Activated T-cell treated with anti-CD3 and anti-CD28 coated beads, Interleukin-2, amount 50 U/mL, for 72 hours (primary cell): ENCODE results near the gene POLR2M. TPM values are rescaled to one million over a fixed set of nuclear protein-coding genes. Genes with fewer than 3 reads are reported as not detected.

Experiments used
- ATAC-seq, 2 donors: fragments of 150-1000 bp; cut with Tn5 transposase; replicated peaks in 1 of 2; 2 replicates each; pipeline ENCODE4 v1.10.0; 2021; ENCODE audit warnings: moderate library complexity in 2 of 2, mild to moderate bottlenecking in 1 of 2
- DNase-seq, 2 donors: peaks; one replicate each; pipeline ENCODE4 v3.0.0; 2021 to 2022; ENCODE audit warnings: mixed read lengths in 1 of 2
- H3K27ac Mint-ChIP-seq: one replicate; pipeline ENCODE4 v1.8.0; 2022; ENCODE audit warnings: mild to moderate bottlenecking, moderate library complexity, mixed read lengths
- H3K27me3 Mint-ChIP-seq: one replicate; pipeline ENCODE4 v1.8.0; 2022; ENCODE audit warnings: low read depth, mixed read lengths
- H3K36me3 Mint-ChIP-seq, 2 donors: one replicate each; pipeline ENCODE4 v1.8.0; 2022; ENCODE audit warnings: mixed read lengths in 2 of 2, mild to moderate bottlenecking in 1 of 2; ENCODE audit not compliant: insufficient read depth in 2 of 2
- H3K4me1 Mint-ChIP-seq: one replicate; pipeline ENCODE4 v1.8.0; 2022; ENCODE audit warnings: low read depth, mixed read lengths
- H3K4me3 Mint-ChIP-seq, 2 donors: one replicate each; pipeline ENCODE4 v1.8.0; 2022; ENCODE audit warnings: mild to moderate bottlenecking in 2 of 2, mixed read lengths in 2 of 2, moderate library complexity in 2 of 2
- H3K9me3 Mint-ChIP-seq, 2 donors: one replicate each; pipeline ENCODE4 v1.8.0; 2022; ENCODE audit warnings: mixed read lengths in 2 of 2
- total RNA-seq, 2 donors: library from RNA; stranded (reverse); gene quantifications; one replicate each; pipeline ENCODE4 v1.2.3, GENCODE V29; 2022

POLR2M gene
- total RNA-seq = 10 to 100 TPM; 67.1 to 87.9 TPM

DNA sequence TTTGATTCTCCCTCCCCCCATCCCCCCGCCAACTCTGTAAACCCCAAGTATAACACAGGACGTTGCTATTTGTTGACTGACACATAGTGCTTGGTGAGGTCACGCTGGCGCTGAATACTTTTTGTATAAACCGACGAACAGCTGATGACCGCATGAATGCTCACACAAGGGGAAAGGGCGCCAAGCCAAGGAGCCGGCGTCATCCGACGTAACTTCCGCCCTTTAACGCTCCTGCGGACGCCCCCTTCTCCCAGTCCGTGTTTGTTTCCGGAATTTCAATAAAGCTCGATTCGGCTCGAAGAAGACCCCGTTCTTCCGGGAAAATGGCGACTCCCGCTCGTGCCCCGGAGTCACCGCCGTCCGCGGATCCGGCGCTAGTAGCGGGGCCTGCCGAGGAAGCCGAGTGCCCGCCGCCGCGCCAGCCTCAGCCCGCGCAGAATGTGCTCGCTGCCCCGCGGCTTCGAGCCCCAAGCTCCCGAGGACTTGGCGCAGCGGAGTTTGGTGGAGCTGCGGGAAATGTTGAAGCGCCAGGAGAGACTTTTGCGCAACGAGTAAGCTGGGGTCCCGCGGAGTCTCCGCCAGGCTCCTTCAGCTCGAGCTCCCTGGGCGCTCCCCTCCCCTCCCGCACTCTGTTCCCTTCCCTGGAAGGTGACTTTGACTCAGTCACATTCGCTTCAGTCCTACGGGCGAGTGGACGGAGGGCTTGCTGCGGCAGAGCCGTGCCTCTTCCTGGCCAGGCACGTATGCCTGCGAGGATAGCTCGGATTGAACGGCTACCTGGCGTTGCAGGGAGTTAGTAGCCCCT is at the start of gene POLR2M:
Gene POLR2M, plus strand, starts transcription at position 310 of the 805 bp plus-strand sequence. Its CDS starts 129 bp downstream, at position 439.
- H3K27me3 Mint-ChIP-seq = no peaks in the 10 kb centered on the region
- ATAC-seq (peak; percentile 97 to 98), DNase-seq (peak; percentile 91 to 92)
- peak within 1 kb of the TSS; percentile 86 to 96 for H3K4me3 Mint-ChIP-seq
- H3K4me1 Mint-ChIP-seq = peaks cover 68% of the 10 kb centered on the region
- peak within 1 kb of the TSS; percentile 98 for H3K27ac Mint-ChIP-seq
- H3K9me3 Mint-ChIP-seq = peaks cover 0 to 2% of the 10 kb centered on the region in 2 donors
- H3K36me3 Mint-ChIP-seq = peaks cover 3 to 15% of the 10 kb centered on the region in 2 donors

- no peak overlapping the region for H3K27ac Mint-ChIP-seq
- H3K9me3 Mint-ChIP-seq = no peaks in the 10 kb centered on the region
- ATAC-seq (no peak), DNase-seq (no peak)
- no peaks in the 10 kb centered on the region for H3K4me1 Mint-ChIP-seq
- H3K4me3 Mint-ChIP-seq = no peak overlapping the region
- no peaks in the 10 kb centered on the region for H3K27me3 Mint-ChIP-seq
- no peaks in the 10 kb centered on the region for H3K36me3 Mint-ChIP-seq
These were observed 48.9 kb upstream of the POLR2M start for GRCh38 chr15:57657619-57658018.

- ATAC-seq (no peak), DNase-seq (no peak)
- H3K9me3 Mint-ChIP-seq = no peaks in the 10 kb centered on the region
- no peak overlapping the region for H3K27ac Mint-ChIP-seq
- H3K27me3 Mint-ChIP-seq = no peaks in the 10 kb centered on the region
- H3K4me3 Mint-ChIP-seq = no peak overlapping the region
- no peaks in the 10 kb centered on the region for H3K36me3 Mint-ChIP-seq
- no peaks in the 10 kb centered on the region for H3K4me1 Mint-ChIP-seq
These were observed 44.3 kb upstream of the POLR2M start for GRCh38 chr15:57662091-57662744.

DNA sequence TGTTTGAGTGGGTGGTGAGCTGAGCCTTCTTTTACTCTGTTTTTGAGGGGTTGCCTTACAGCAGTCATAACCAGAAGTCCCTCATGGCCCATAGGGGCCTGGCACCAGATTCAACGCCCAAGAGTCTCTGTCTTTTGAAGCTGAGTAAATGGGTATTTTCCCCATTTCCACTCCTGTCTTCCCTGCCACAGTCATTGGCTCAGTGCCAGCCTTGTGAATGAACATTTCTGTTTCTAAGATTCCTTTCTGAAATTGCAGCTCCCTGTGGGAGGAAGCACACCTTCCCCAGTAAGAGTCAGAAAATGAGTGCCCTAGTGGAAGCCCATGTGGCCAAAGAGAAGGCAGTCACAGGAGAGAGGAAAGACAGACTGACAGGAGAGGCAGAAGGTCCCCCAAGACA is 43.7 kb upstream of the POLR2M start:
- no peak overlapping the region for H3K27ac Mint-ChIP-seq
- no peak for ATAC-seq

GRCh38 chr15:57663262-57663661 is 43.3 kb upstream of the POLR2M start:
- Mint-ChIP-seq H3K36me3 (no peaks in the 10 kb centered on the region), H3K4me3 (no peak overlapping the region), H3K9me3 (no peaks in the 10 kb centered on the region), H3K27me3 (no peaks in the 10 kb centered on the region), H3K27ac (no peak overlapping the region), H3K4me1 (no peaks in the 10 kb centered on the region)
- DNase-seq = no peak
- no peak for ATAC-seq

More for the DNA sequence above, 43.7 kb upstream of the POLR2M start:
- H3K36me3 Mint-ChIP-seq = no peaks in the 10 kb centered on the region
- DNase-seq = no peak
- no peaks in the 10 kb centered on the region for H3K9me3 Mint-ChIP-seq
- H3K27me3 Mint-ChIP-seq = no peaks in the 10 kb centered on the region
- no peaks in the 10 kb centered on the region for H3K4me1 Mint-ChIP-seq
- H3K4me3 Mint-ChIP-seq = no peak overlapping the region

DNA sequence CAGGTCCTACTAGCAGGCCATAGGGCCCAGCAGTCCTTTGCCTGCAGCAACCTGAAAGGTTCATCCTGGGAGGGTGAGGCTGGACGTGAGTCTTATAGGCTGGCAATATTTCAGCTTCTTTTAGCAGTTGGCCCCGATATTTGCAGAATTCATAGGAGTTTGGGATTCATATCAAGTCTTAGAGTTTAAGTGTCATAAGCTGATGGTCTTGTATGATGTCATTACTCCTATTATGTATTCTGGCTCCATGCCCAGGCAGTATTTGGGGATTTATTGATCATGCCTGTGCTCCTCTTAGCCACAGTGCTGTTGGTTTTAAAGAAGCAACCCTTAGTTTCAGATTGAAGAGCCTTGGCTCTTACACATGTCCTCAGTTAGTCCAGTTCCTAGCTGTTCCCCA is 41.3 kb upstream of the POLR2M start:
- Mint-ChIP-seq H3K9me3 (no peaks in the 10 kb centered on the region), H3K4me3 (no peak overlapping the region), H3K36me3 (no peaks in the 10 kb centered on the region), H3K27ac (no peak overlapping the region), H3K27me3 (no peaks in the 10 kb centered on the region), H3K4me1 (no peaks in the 10 kb centered on the region)
- ATAC-seq (no peak), DNase-seq (no peak)

- no peaks in the 10 kb centered on the region for H3K27me3 Mint-ChIP-seq
- ATAC-seq = no peak
- no peak for DNase-seq
- no peaks in the 10 kb centered on the region for H3K4me1 Mint-ChIP-seq
- no peak overlapping the region for H3K4me3 Mint-ChIP-seq
- H3K36me3 Mint-ChIP-seq = no peaks in the 10 kb centered on the region
- H3K27ac Mint-ChIP-seq = no peak overlapping the region
- H3K9me3 Mint-ChIP-seq = no peaks in the 10 kb centered on the region
These were observed 40.6 kb upstream of the POLR2M start for GRCh38 chr15:57665939-57666338.

DNA sequence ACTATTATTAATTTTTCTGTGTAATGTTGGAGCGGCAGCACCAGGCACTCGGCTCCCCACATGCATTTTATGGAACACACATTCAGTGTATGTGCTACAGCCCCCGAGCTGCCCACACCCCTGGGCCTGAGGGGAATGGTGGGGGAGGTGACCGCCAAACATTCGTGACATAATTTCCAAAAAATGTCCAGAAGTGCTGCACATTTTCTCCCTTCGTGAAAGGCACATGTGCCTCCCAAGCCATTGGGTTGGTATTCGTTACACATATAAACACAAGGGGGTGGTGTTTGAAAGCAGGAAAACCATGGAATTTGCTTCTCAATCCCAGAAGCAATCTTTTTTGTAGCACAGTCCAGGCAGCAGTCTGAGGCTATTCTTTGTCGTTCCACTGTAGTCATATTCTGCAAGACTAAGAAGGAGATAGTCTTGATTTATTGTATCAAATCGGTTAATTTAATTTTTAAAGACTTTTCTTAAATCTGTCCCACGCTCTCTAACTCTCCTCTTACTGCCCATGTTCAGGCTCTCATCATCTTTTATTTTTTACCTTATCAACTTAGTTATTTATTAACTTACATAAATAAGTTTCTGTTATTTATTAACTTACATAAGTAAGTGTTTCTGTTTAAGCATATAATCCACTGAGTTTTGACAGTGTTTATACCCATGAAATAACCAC is 39.2 kb upstream of the POLR2M start:
- no peak for ATAC-seq
- Mint-ChIP-seq H3K9me3 (no peaks in the 10 kb centered on the region), H3K36me3 (no peaks in the 10 kb centered on the region), H3K27ac (no peak overlapping the region), H3K27me3 (no peaks in the 10 kb centered on the region), H3K4me3 (no peak overlapping the region), H3K4me1 (no peaks in the 10 kb centered on the region)
- DNase-seq = no peak

GRCh38 chr15:57668016-57668415 is 38.5 kb upstream of the POLR2M start:
- Mint-ChIP-seq H3K27ac (no peak overlapping the region), H3K4me3 (no peak overlapping the region), H3K36me3 (no peaks in the 10 kb centered on the region), H3K4me1 (no peaks in the 10 kb centered on the region), H3K27me3 (no peaks in the 10 kb centered on the region), H3K9me3 (no peaks in the 10 kb centered on the region)
- DNase-seq = no peak
- no peak for ATAC-seq

GRCh38 chr15:57671636-57672035 is 34.9 kb upstream of the POLR2M start:
- no peaks in the 10 kb centered on the region for H3K27me3 Mint-ChIP-seq
- no peaks in the 10 kb centered on the region for H3K9me3 Mint-ChIP-seq

DNA sequence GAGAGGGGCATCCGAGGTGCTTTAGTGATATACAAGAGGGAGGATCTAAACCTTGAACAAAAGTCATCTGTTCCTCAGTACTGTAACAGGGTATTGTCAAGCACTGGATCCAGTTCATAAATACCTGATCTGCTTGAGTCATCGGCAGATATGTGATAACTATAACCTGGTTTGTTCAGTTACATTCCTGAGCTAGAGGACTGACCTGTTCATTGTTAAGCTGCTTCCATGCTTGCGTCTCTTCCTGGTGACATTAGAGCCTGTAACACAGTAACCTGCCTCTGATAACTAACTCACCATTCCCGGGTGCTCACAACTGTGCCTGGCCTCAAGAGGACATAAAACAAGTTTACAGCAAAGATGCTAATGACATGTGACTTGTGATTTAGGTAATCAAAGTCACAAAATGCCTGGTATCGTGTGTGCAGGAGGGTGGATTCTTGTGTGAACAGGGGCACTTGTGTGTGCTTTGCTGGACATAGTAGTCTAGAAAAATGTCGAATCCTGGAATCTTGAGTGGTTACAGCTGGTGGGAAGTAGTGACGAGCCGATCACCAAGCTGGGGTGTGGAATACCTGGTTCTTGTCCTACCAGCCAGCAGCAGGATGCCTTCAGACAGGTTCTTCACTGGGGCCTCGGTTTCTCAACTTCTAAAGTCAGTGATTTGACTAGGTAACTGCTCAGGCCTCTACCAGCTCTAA is 30.9 kb upstream of the POLR2M start:
- no peak overlapping the region for H3K27ac Mint-ChIP-seq
- H3K9me3 Mint-ChIP-seq = no peaks in the 10 kb centered on the region
- ATAC-seq = no peak
- H3K4me1 Mint-ChIP-seq = peaks cover 8% of the 10 kb centered on the region
- H3K36me3 Mint-ChIP-seq = no peaks in the 10 kb centered on the region
- no peak for DNase-seq
- no peak overlapping the region for H3K4me3 Mint-ChIP-seq
- H3K27me3 Mint-ChIP-seq = no peaks in the 10 kb centered on the region

More at GRCh38 chr15:57671636-57672035, 34.9 kb upstream of the POLR2M start:
- Mint-ChIP-seq H3K36me3 (no peaks in the 10 kb centered on the region), H3K4me1 (no peaks in the 10 kb centered on the region), H3K4me3 (no peak overlapping the region), H3K27ac (no peak overlapping the region)
- DNase-seq (no peak), ATAC-seq (no peak)

DNA sequence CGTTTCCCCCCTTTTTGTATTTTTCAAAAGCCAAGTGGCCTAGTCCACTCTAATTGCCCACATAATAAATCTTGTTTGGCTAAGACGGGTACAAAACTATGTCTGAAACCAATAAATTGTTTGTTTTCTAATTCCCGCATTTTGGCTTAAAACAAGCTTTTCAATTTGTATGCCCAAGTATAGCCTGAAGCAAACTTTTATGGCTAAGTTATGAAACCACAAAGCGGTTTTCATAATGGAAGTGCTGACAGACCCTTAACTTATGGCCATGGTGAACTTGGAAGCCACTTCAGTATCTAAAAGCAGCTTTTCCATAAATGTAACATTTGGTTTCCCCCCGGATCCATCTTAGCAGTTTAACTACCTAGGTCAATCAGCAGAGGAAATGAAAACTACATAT is 29.9 kb upstream of the POLR2M start:
- ATAC-seq = no peak
- H3K4me1 Mint-ChIP-seq = peaks cover 9% of the 10 kb centered on the region
- H3K27me3 Mint-ChIP-seq = no peaks in the 10 kb centered on the region
- H3K36me3 Mint-ChIP-seq = no peaks in the 10 kb centered on the region
- no peaks in the 10 kb centered on the region for H3K9me3 Mint-ChIP-seq
- DNase-seq = no peak
- H3K4me3 Mint-ChIP-seq = no peak overlapping the region
- no peak overlapping the region for H3K27ac Mint-ChIP-seq

DNA sequence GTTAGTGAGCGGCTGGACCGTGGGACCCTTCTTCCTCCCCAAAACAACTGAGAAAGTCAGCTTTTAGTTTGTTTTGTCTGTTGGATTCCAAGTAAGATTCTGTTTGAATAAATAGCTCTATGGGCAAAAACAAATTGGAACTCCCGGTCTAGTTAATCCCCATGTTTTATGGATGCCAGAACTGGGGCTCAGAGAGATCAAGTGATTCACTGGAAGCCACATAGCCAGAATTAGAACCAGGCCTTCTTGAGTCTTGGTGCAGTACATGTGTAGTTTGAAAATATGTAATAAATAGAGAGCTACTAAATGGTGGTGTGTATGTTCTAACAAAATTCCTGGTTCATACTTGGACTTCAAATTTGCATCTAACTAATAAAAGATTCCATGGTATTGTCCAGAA is 29.3 kb upstream of the POLR2M start:
- ATAC-seq (no peak), DNase-seq (no peak)
- Mint-ChIP-seq H3K4me3 (no peak overlapping the region), H3K27ac (no peak overlapping the region), H3K27me3 (no peaks in the 10 kb centered on the region), H3K9me3 (no peaks in the 10 kb centered on the region), H3K36me3 (no peaks in the 10 kb centered on the region), H3K4me1 (peaks cover 9% of the 10 kb centered on the region)
